H1 (cell line): Measurements from ENCODE around the gene PLEKHA1. TPM values are rescaled to one million over a fixed set of nuclear protein-coding genes. Genes with fewer than 3 reads are reported as not detected.

Experiments used
- CTCF ChIA-PET: fragments of 300-600 bp; sonication (Branson Sonifier 250); formaldehyde crosslinking; loops from one replicate; lab custom pipeline; 2021; ENCODE audit not compliant: partially characterized antibody; lab: Charles Lee
- POLR2A ChIA-PET: fragments of 300-600 bp; sonication (Branson Sonifier 250); formaldehyde crosslinking; loops from one replicate; lab custom pipeline; 2021; ENCODE audit warnings: inconsistent platforms; ENCODE audit not compliant: partially characterized antibody; lab: Charles Lee
- DNase-seq, 2 experiments: peaks; one replicate each; pipeline versions ENCODE4 v3.0.0 to v3.0.0-alpha.2; 2010 to 2022; ENCODE audit warnings: low spot score in 2 of 2, low read depth in 1 of 2, mixed read lengths in 1 of 2
- FAIRE-seq: peaks from 2 replicates; lab custom pipeline; 2011; peaks lifted over from hg19 to GRCh38; lab: Jason Lieb, UNC
- H2AFZ ChIP-seq: 2 replicates; pipeline ENCODE4 v1.8.1; 2012; ENCODE audit warnings: low read length, inconsistent platforms
- H2AK5ac ChIP-seq: 2 replicates; pipeline ENCODE4 v1.6.1; 2013; ENCODE audit warnings: low read depth, low read length
- H2BK120ac ChIP-seq: replicated peaks from 2 replicates; pipeline ENCODE3; 2013; ENCODE audit warnings: low read depth, low read length, inconsistent platforms
- H2BK12ac ChIP-seq: 2 replicates; pipeline ENCODE4 v1.6.1; 2013; ENCODE audit warnings: low read depth, low read length
- H2BK15ac ChIP-seq: 2 replicates; pipeline ENCODE4 v1.6.1; 2013; ENCODE audit warnings: low read length
- H2BK20ac ChIP-seq: 2 replicates; pipeline ENCODE4 v1.6.1; 2013; ENCODE audit warnings: low read length
- H2BK5ac ChIP-seq: 2 replicates; pipeline ENCODE4 v1.6.1; 2013; ENCODE audit warnings: low read depth, low read length
- H3K14ac ChIP-seq: 2 replicates; pipeline ENCODE4 v1.6.1; 2013; ENCODE audit warnings: inconsistent platforms; ENCODE audit not compliant: insufficient read length
- H3K18ac ChIP-seq: 2 replicates; pipeline ENCODE4 v1.6.1; 2013; ENCODE audit warnings: low read length; ENCODE audit errors: extremely low read depth
- H3K23ac ChIP-seq: 2 replicates; pipeline ENCODE4 v1.6.1; 2013; ENCODE audit warnings: inconsistent platforms; ENCODE audit not compliant: insufficient read length
- H3K23me2 ChIP-seq: 2 replicates; pipeline ENCODE4 v1.6.1; 2013; ENCODE audit warnings: low read depth, low read length
- H3K27ac ChIP-seq: 2 replicates; pipeline ENCODE4 v1.6.1; 2011; ENCODE audit warnings: low read depth, low read length, inconsistent platforms
- H3K27me3 ChIP-seq, 4 experiments: replicated peaks in 1 of 4; 1 replicate in 1 of 4; 2 replicates in 3 of 4; pipeline versions ENCODE4 v1.6.1 to v1.8.1; 2011 to 2013; ENCODE audit warnings: low read length in 3 of 4, mild to moderate bottlenecking in 3 of 4, inconsistent platforms in 2 of 4, mixed read lengths in 2 of 4, moderate library complexity in 1 of 4; ENCODE audit not compliant: control insufficient read depth in 3 of 4, insufficient read depth in 3 of 4; ENCODE audit errors: extremely low read depth in 1 of 4
- H3K36me3 ChIP-seq, 4 experiments: 2 replicates each; pipeline versions ENCODE4 v1.6.1 to v1.8.1; 2011 to 2013; ENCODE audit warnings: mild to moderate bottlenecking in 4 of 4, low read length in 3 of 4, moderate library complexity in 2 of 4, control low read depth in 1 of 4, inconsistent platforms in 1 of 4; ENCODE audit not compliant: insufficient read depth in 4 of 4, control insufficient read depth in 2 of 4
- H3K4ac ChIP-seq: replicated peaks from 2 replicates; pipeline ENCODE3; 2013; ENCODE audit warnings: low read length, low read depth, mixed read lengths, inconsistent platforms; ENCODE audit not compliant: insufficient read length
- H3K4me1 ChIP-seq, 4 experiments: replicated peaks in 1 of 4; 1 replicate in 1 of 4; 2 replicates in 3 of 4; pipeline versions ENCODE4 v1.6.1 to v1.8.1; 2011 to 2013; ENCODE audit warnings: low read length in 3 of 4, inconsistent platforms in 2 of 4, mixed read lengths in 1 of 4; ENCODE audit not compliant: insufficient read depth in 4 of 4, control insufficient read depth in 3 of 4
- H3K4me2 ChIP-seq, 2 experiments: 2 replicates each; pipeline versions ENCODE4 v1.6.1 to v1.8.1; 2011 to 2013; ENCODE audit warnings: low read depth in 2 of 2, low read length in 2 of 2, control low read depth in 1 of 2, inconsistent platforms in 1 of 2, mild to moderate bottlenecking in 1 of 2; ENCODE audit not compliant: insufficient read depth in 1 of 2
- H3K4me3 ChIP-seq, 4 experiments: fragments of 200-600, 300-600 bp in 1 of 4; sonication (generic), shearing (Covaris generic), sonication (Bioruptor Twin) in 1 of 4; 2 replicates each; pipeline versions ENCODE4 v1.5.1 to v1.8.1; 2011 to 2016; ENCODE audit warnings: low read length in 4 of 4, low read depth in 3 of 4, control low read depth in 2 of 4, inconsistent platforms in 2 of 4, mild to moderate bottlenecking in 2 of 4, mixed read lengths in 1 of 4, moderate library complexity in 1 of 4; ENCODE audit not compliant: insufficient read depth in 2 of 4; ENCODE audit errors: extremely low read depth in 1 of 4
- H3K56ac ChIP-seq: replicated peaks from 2 replicates; pipeline ENCODE3; 2013; ENCODE audit warnings: low read depth, mild to moderate bottlenecking, mixed read lengths, low read length, inconsistent platforms; ENCODE audit not compliant: insufficient read length
- H3K79me1 ChIP-seq: 2 replicates; pipeline ENCODE4 v1.6.1; 2013; ENCODE audit warnings: low read depth, low read length, control low read depth
- H3K79me2 ChIP-seq, 2 experiments: 2 replicates each; pipeline versions ENCODE4 v1.6.1 to v1.8.1; 2012 to 2013; ENCODE audit warnings: low read length in 2 of 2, mild to moderate bottlenecking in 2 of 2, inconsistent platforms in 1 of 2; ENCODE audit not compliant: insufficient read depth in 2 of 2, control insufficient read depth in 1 of 2
- H3K9ac ChIP-seq, 4 experiments: replicated peaks in 1 of 4; 1 replicate in 1 of 4; 2 replicates in 3 of 4; pipeline versions ENCODE4 v1.6.1 to v1.8.1; 2011 to 2013; ENCODE audit warnings: low read depth in 3 of 4, low read length in 3 of 4, control low read depth in 2 of 4, mild to moderate bottlenecking in 2 of 4, moderate library complexity in 2 of 4, inconsistent platforms in 1 of 4; ENCODE audit errors: extremely low read depth in 1 of 4
- H3K9me3 ChIP-seq, 2 experiments: 2 replicates each; pipeline versions ENCODE4 v1.6.1 to v1.8.1; 2012 to 2013; ENCODE audit warnings: mild to moderate bottlenecking in 2 of 2, moderate library complexity in 2 of 2, control low read depth in 1 of 2, inconsistent platforms in 1 of 2, low read depth in 1 of 2, low read length in 1 of 2, mixed read lengths in 1 of 2; ENCODE audit not compliant: insufficient read depth in 2 of 2
- H4K20me1 ChIP-seq, 2 experiments: replicated peaks in 1 of 2; 2 replicates each; pipeline versions ENCODE3 to v1.8.1; 2011 to 2013; ENCODE audit warnings: inconsistent platforms in 2 of 2, low read length in 2 of 2, mild to moderate bottlenecking in 1 of 2; ENCODE audit not compliant: insufficient read depth in 2 of 2, control insufficient read depth in 1 of 2
- H4K5ac ChIP-seq: 2 replicates; pipeline ENCODE4 v1.6.1; 2013; ENCODE audit warnings: low read length, low read depth, mixed read lengths, inconsistent platforms; ENCODE audit not compliant: insufficient read length
- H4K8ac ChIP-seq: 2 replicates; pipeline ENCODE4 v1.8.0; 2013; ENCODE audit warnings: mild to moderate bottlenecking, moderate library complexity, low read length, inconsistent platforms; ENCODE audit not compliant: insufficient read depth; ENCODE audit errors: extremely low read depth
- H4K91ac ChIP-seq: replicated peaks from 2 replicates; pipeline ENCODE3; 2013; ENCODE audit warnings: low read length, mixed read lengths, inconsistent platforms; ENCODE audit not compliant: insufficient read length
- WGBS, 2 experiments: shearing (Covaris generic) in 1 of 2; methylation state at CpG; one replicate each; pipeline versions ENCODE4 v1.1.6 to v1.1.7; 2013 to 2015; ENCODE audit warnings: low lambda C conversion rate in 2 of 2, mixed read lengths in 2 of 2, inconsistent platforms in 1 of 2, low coverage in 1 of 2, missing lambda C conversion rate in 1 of 2; ENCODE audit not compliant: insufficient replicate concordance in 2 of 2, insufficient coverage in 1 of 2, insufficient read length in 1 of 2; ENCODE audit errors: extremely low coverage in 1 of 2, missing lambda C conversion rate in 1 of 2; 5-methylcytosine and 5-hydroxymethylcytosine counted together
- polyA plus RNA-seq, 7 experiments: library from polyadenylated mRNA; depleted of rRNA in 3 of 7; stranded (reverse) in 5 of 7; unstranded in 2 of 7; fragments of >200 nt in 5 of 7; fragments of 200-250 nt in 2 of 7; gene quantifications; 1 replicate in 5 of 7; 2 replicates in 1 of 7; 4 replicates in 1 of 7; pipeline versions ENCODE4 v1.2.1 to v1.2.3, GENCODE V29; 2011 to 2013; ENCODE audit warnings: missing spikeins in 2 of 7, mixed read lengths in 2 of 7
- total RNA-seq: library from RNA; stranded (reverse); fragmentation: NEBNext Ultra II Directional; extraction: Animal tissue kit (Norgen Biotek cat#: 25700); gene quantifications from 2 replicates; pipeline ENCODE4 v1.2.1, GENCODE V29; 2021

PLEKHA1 gene
- total and polyA plus RNA-seq, 2 of the 8 experiments (the other 6 are each of a cell fraction or from before 2014, with no cell fraction given), result 15.6 to 39.7 TPM

DNA sequence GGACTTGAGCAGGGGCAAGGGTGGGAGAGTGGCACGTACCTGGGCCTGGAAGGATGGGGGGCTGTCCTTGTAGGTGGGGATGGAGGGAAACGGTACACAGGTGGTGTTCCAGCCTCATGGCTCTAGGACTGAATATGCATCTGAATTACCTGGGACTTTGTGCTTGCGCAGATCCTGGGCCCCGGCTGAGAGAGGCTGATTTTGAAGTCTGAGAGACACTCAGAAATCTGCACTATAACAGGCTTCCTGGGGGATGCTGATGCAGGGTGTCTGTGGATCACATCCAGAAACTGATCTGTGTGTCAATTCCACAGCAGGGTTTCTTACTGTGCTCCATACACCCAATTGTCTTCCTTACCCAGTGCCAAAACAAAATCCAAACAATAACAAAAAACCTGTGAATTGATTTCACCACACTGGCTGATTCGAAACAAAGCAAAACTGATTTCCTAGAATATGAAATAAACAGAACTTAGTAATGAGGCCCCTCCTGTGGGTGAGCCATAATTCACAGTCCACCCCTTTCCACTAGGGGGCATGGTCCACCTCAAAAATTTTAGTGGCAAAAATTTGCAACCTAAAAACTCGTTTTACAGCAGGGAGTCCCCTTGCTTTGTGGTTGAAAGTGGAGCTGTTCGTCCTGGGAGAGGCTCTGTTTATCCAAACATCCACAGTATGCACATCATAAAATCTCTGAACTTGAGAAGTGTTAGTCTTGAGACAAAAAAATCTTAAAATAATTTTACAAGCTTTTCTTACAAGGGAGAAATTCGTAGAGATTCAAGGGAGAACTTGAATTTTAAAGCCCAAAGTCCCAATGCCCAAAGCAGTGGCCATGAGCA lies 32.0 kb upstream of the PLEKHA1 start:
- Histone ChIP-seq H4K8ac (0 out of 2 replicates have a peak overlapping the region, but pooled peaks have one; percentile 7), H3K36me3 (no peaks in the 10 kb centered on the region), H3K4me2 (peak overlapping the region in 1 of 2 experiments; percentile 10; a peak in 1 of 4 replicates), H4K91ac (peak overlapping the region; percentile 58), H3K14ac (no peak overlapping the region), H3K23ac (no peak overlapping the region), H3K79me1 (no peaks in the 10 kb centered on the region), H2AK5ac (0 out of 2 replicates have a peak overlapping the region, but pooled peaks have one; percentile 32), H2BK20ac (peak overlapping the region; percentile 72; the same call in 1 of the 2 replicates), H3K18ac (no peak overlapping the region; the same call in 1 of the 2 replicates), H3K27me3 (no peaks in the 10 kb centered on the region), H2AFZ (no peak overlapping the region), H3K79me2 (no peaks in the 10 kb centered on the region), H3K4ac (no peak overlapping the region), H4K5ac (peak overlapping the region; percentile 34), H3K27ac (no peak overlapping the region), H2BK15ac (no peak overlapping the region; the same call in 1 of the 2 replicates), H3K9me3 (peaks cover 14 to 18% of the 10 kb centered on the region in 2 experiments), H3K23me2 (no peaks in the 10 kb centered on the region), H3K56ac (no peak overlapping the region), H2BK12ac (peak overlapping the region; percentile 60; the same call in 1 of the 2 replicates), H3K9ac (no peak overlapping the region), H3K4me1 (peaks cover 2 to 11% (median 8%) of the 10 kb centered on the region in 4 experiments; a peak in 6 of 7 replicates), H2BK5ac (peak overlapping the region; percentile 71), H4K20me1 (no peaks in the 10 kb centered on the region), H2BK120ac (peak overlapping the region; percentile 73), H3K4me3 (no peak overlapping the region)
- ChIA-PET CTCF (interaction anchor here (0.6 to 4.4 kb wide), 23 partner anchors 10 to 306 kb away, joined by 3 to 32 read pairs (median 4); partner anchors contain the start of gene PLEKHA1), POLR2A (interaction anchor here (0.9 kb wide), 1 partner anchor 32 kb away, joined by 3 read pairs; the partner anchor contains the start of gene PLEKHA1)
- DNase-seq, result peak; percentile 21 to 55
- 22% methylated on average over 8 of the region's 8 CpGs; no CpG with 5 or more reads in 1 of the 2 experiments for WGBS, 2 experiments
- FAIRE-seq, result peak; percentile 72
